ENCODE data around the gene PECR. TPM values are rescaled to one million over a fixed set of nuclear protein-coding genes. Genes with fewer than 3 reads are reported as not detected.

PECR gene
- total RNA-seq, 1 donor = 10.1 TPM

GRCh38 chr2:216031960-216032689, 49.5 kb downstream of the PECR start:
- Histone ChIP-seq H3K27me3 (ENCODE audit: insufficient read depth, low read length) (no peaks in the 10 kb centered on the region), H3K36me3 (ENCODE audit: insufficient read depth, low read length) (no peaks in the 10 kb centered on the region), H4K20me1 (ENCODE audit: insufficient read depth, low read length) (no peaks in the 10 kb centered on the region), H3K9me3 (ENCODE audit: low read depth, low read length) (no peaks in the 10 kb centered on the region), H3K79me2 (ENCODE audit: insufficient read depth, low read length) (no peaks in the 10 kb centered on the region), H3K27ac (ENCODE audit: low read depth, low read length) (peak overlapping the region; percentile 52), H3K4me3 (ENCODE audit: insufficient read depth, low read length) (peak overlapping the region; percentile 17), H3K4me1 (ENCODE audit: insufficient read depth, low read length) (peaks cover 12% of the 10 kb centered on the region), H3K4me2 (ENCODE audit: insufficient read depth, low read length) (peak overlapping the region; percentile 52), H2AFZ (ENCODE audit: low read length) (no peak overlapping the region)
- peak; percentile 87 for DNase-seq (ENCODE audit: insufficient read length, low spot score, missing footprints)
- TF ChIP-seq, protein P1, sequence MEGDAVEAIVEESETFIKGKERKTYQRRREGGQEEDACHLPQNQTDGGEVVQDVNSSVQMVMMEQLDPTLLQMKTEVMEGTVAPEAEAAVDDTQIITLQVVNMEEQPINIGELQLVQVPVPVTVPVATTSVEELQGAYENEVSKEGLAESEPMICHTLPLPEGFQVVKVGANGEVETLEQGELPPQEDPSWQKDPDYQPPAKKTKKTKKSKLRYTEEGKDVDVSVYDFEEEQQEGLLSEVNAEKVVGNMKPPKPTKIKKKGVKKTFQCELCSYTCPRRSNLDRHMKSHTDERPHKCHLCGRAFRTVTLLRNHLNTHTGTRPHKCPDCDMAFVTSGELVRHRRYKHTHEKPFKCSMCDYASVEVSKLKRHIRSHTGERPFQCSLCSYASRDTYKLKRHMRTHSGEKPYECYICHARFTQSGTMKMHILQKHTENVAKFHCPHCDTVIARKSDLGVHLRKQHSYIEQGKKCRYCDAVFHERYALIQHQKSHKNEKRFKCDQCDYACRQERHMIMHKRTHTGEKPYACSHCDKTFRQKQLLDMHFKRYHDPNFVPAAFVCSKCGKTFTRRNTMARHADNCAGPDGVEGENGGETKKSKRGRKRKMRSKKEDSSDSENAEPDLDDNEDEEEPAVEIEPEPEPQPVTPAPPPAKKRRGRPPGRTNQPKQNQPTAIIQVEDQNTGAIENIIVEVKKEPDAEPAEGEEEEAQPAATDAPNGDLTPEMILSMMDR (IDR thresholded peaks at IDR 0.05; ENCODE audit: extremely low read depth, low read depth, low read length) = no peak

- Histone ChIP-seq H3K4me1 (ENCODE audit: insufficient read depth, low read length) (peaks cover 12% of the 10 kb centered on the region), H3K27me3 (ENCODE audit: insufficient read depth, low read length) (no peaks in the 10 kb centered on the region)
Observed at GRCh38 chr2:216030216-216030615, 51.4 kb downstream of the PECR start.

DNA sequence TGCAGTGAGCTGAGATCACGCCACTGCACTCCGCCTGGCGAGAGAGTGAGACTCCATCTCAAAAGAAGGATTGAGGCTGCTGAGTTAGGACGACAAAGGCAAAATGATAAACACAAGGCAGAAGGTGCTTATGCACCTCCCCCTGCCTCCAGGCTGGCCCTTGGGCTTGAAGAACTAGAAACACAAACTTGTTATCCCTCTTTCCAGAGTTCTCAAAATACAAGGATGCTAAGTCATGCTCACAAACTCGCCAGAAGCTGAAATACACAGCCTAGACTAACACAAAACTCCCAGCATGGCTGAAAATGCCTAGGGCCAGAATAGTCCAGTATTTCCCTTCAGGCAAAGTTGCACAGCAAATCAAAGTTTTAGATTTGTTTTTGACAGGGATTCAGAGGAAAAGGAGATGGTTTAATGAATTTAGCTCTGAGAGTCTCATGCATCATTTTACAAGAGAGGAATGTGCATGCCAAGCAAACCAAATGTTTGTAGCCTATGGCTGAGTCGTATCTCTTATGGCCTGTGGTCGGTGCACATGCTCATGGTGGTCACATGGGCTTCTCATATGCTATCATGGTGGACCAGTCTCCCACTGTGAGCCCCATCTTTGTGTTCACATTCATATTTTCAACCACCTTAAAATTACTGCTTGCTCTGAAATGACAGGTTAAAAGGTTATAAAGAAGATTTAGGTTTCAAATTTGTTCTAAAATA, 52.0 kb downstream of the PECR start:
- TF ChIP-seq, protein P1 (IDR thresholded peaks at IDR 0.05; ENCODE audit: extremely low read depth, low read depth, low read length) = no peak
- Histone ChIP-seq H4K20me1 (ENCODE audit: insufficient read depth, low read length) (no peaks in the 10 kb centered on the region), H3K27ac (ENCODE audit: low read depth, low read length) (no peak overlapping the region), H3K4me1 (ENCODE audit: insufficient read depth, low read length) (peaks cover 12% of the 10 kb centered on the region), H2AFZ (ENCODE audit: low read length) (no peak overlapping the region), H3K9me3 (ENCODE audit: low read depth, low read length) (no peaks in the 10 kb centered on the region), H3K4me3 (ENCODE audit: insufficient read depth, low read length) (no peak overlapping the region), H3K36me3 (ENCODE audit: insufficient read depth, low read length) (no peaks in the 10 kb centered on the region), H3K4me2 (ENCODE audit: insufficient read depth, low read length) (no peak overlapping the region), H3K27me3 (ENCODE audit: insufficient read depth, low read length) (no peaks in the 10 kb centered on the region), H3K79me2 (ENCODE audit: insufficient read depth, low read length) (no peaks in the 10 kb centered on the region)
- peak; percentile 65 for DNase-seq (ENCODE audit: insufficient read length, low spot score, missing footprints)

More at GRCh38 chr2:216030216-216030615, 51.4 kb downstream of the PECR start:
- Histone ChIP-seq H3K4me3 (ENCODE audit: insufficient read depth, low read length) (no peak overlapping the region), H4K20me1 (ENCODE audit: insufficient read depth, low read length) (no peaks in the 10 kb centered on the region), H3K36me3 (ENCODE audit: insufficient read depth, low read length) (no peaks in the 10 kb centered on the region), H3K79me2 (ENCODE audit: insufficient read depth, low read length) (no peaks in the 10 kb centered on the region), H3K27ac (ENCODE audit: low read depth, low read length) (no peak overlapping the region), H3K9me3 (ENCODE audit: low read depth, low read length) (no peaks in the 10 kb centered on the region), H3K4me2 (ENCODE audit: insufficient read depth, low read length) (no peak overlapping the region), H2AFZ (ENCODE audit: low read length) (no peak overlapping the region)
- TF ChIP-seq, protein P1 (IDR thresholded peaks at IDR 0.05; ENCODE audit: extremely low read depth, low read depth, low read length) = no peak
- DNase-seq (ENCODE audit: insufficient read length, low spot score, missing footprints) = no peak

DNA sequence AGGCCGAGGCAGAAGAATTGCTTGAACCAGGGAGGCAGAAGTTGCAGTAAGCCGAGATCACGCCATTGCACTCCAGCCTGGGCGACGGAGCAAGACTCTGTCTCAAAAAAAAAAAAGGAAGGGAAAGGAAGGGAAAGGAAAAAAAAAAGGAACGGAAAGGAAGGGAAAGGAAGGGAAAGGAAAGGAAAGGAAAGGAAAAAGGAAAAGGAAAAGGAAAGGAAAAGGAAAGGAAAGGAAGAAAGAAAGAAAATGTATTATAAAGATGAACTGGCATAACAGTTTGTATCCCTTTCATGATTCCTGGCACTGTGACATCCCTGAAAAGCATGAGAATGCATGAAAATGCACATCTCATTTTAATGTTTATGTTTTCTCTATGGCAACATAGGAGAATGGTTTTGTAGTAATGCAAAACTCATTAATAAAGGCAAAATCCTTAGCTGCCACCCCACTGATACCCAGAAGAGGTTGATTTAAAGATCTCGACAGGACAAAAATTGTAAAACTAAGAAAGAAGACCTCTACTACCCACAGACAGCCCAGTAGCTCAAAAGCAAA, 56.8 kb downstream of the PECR start:
- DNase-seq (ENCODE audit: insufficient read length, low spot score, missing footprints) = no peak
- H2AFZ ChIP-seq (ENCODE audit: low read length) = no peak overlapping the region
- H3K4me1 ChIP-seq (ENCODE audit: insufficient read depth, low read length) = no peaks in the 10 kb centered on the region
- H3K4me3 ChIP-seq (ENCODE audit: insufficient read depth, low read length) = no peak overlapping the region
- H3K9me3 ChIP-seq (ENCODE audit: low read depth, low read length) = no peaks in the 10 kb centered on the region
- H3K4me2 ChIP-seq (ENCODE audit: insufficient read depth, low read length) = no peak overlapping the region
- H4K20me1 ChIP-seq (ENCODE audit: insufficient read depth, low read length) = no peaks in the 10 kb centered on the region
- no peaks in the 10 kb centered on the region for H3K79me2 ChIP-seq (ENCODE audit: insufficient read depth, low read length)
- H3K27ac ChIP-seq (ENCODE audit: low read depth, low read length) = no peak overlapping the region
- TF ChIP-seq, protein P1 (IDR thresholded peaks at IDR 0.05; ENCODE audit: extremely low read depth, low read depth, low read length) = no peak
- no peaks in the 10 kb centered on the region for H3K27me3 ChIP-seq (ENCODE audit: insufficient read depth, low read length)
- H3K36me3 ChIP-seq (ENCODE audit: insufficient read depth, low read length) = no peaks in the 10 kb centered on the region
